ENCODE data around the gene DDR1.
"Not testable (repeated sequence)": the region's sequence is repeated elsewhere in the genome, so short reads cannot be mapped to it uniquely, and the experiment has no call there.

Gene DDR1

DNA sequence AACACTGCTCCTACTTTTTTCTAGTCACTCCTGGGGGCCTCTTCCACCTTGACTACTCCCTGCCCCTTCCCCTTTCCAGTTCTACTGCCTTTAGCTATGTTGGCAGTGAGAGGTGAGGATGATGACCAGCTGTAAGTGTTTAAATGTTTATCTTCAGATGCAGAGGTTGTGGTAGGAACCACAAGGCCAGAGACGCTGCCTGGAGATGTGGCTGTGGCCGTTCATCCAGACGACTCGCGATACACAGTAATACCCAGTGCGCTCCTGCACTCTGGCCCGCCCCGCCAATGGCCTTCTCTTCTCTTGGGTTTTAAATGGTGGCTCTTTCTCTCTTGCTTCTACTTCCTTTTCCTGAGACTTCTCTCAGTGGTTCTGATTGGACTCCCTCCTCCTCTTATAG, 34.4 kb downstream of the DDR1 start:
- Histone ChIP-seq H3K9me3 (no peaks in the 10 kb centered on the region), H3K36me3 (peaks cover 42 to 72% (median 60%) of the 10 kb centered on the region in 3 donors), H3K27ac (no peak overlapping the region), H3K27me3 (no peaks in the 10 kb centered on the region), H3K4me3 (no peak overlapping the region), H3K4me1 (peaks cover 0 to 21% (median 16%) of the 10 kb centered on the region in 4 donors)
- intact Hi-C loops (cut with DNase I; ENCODE audit: low total_unique reads) = no loop called here
- TF ChIP-seq, protein P1, sequence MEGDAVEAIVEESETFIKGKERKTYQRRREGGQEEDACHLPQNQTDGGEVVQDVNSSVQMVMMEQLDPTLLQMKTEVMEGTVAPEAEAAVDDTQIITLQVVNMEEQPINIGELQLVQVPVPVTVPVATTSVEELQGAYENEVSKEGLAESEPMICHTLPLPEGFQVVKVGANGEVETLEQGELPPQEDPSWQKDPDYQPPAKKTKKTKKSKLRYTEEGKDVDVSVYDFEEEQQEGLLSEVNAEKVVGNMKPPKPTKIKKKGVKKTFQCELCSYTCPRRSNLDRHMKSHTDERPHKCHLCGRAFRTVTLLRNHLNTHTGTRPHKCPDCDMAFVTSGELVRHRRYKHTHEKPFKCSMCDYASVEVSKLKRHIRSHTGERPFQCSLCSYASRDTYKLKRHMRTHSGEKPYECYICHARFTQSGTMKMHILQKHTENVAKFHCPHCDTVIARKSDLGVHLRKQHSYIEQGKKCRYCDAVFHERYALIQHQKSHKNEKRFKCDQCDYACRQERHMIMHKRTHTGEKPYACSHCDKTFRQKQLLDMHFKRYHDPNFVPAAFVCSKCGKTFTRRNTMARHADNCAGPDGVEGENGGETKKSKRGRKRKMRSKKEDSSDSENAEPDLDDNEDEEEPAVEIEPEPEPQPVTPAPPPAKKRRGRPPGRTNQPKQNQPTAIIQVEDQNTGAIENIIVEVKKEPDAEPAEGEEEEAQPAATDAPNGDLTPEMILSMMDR (IDR thresholded peaks at IDR 0.05) = no peak
- DNase-seq = no peak

DNA sequence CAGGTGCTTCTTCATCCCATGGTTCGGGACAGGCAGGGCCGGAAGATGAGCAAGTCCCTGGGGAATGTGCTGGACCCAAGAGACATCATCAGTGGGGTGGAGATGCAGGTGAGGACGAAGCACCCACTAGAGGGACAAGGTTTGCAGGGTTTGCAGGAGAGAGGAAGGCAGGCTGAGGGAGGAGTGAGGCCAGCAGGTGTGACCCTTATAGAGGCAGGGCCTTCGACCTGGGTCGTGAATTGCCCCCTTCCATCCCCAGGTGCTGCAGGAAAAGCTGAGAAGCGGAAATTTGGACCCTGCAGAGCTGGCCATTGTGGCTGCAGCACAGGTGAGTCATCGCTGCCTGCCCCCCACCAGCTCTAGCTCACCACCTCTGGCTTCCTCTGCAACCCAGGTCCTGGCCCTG, 38.1 kb downstream of the DDR1 start:
- no peak for DNase-seq
- Histone ChIP-seq H3K4me1 (peaks cover 0 to 6% (median 0%) of the 10 kb centered on the region in 4 donors), H3K36me3 (peaks cover 54 to 98% (median 86%) of the 10 kb centered on the region in 3 donors), H3K4me3 (no peak overlapping the region), H3K27ac (no peak overlapping the region), H3K27me3 (no peaks in the 10 kb centered on the region), H3K9me3 (no peaks in the 10 kb centered on the region)
- TF ChIP-seq, protein P1 (IDR thresholded peaks at IDR 0.05) = no peak
- intact Hi-C loops (cut with DNase I; ENCODE audit: low total_unique reads) = no loop called here

DNA sequence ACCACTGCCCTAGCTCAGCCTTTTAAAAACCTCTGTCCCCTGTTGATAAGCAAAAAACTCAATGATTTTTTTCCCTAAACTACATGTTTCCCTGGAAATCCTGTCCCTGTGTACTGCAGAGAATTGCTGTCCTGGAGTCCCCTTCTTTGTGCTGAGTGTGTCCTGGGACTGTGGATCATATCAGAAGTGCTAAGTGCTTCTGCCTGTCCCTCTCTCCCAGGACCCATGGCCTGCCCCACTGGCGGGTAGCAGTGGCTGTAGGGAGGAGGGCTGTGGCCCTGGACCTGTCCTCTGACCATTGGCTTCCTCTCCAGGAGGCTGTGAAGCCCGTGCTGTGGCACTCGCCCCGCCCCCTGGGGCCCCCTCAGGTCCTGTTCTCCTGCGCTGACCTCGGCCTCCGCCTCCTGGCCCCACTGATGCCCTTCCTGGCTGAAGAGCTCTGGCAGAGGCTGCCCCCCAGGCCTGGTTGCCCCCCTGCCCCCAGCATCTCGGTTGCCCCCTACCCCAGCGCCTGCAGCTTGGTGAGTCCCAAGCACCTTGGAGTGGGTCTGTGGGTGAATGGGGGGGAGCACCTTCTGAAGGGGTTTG, 39.8 kb downstream of the DDR1 start:
- intact Hi-C loops (cut with DNase I; ENCODE audit: low total_unique reads); H3K4me1 ChIP-seq; H3K4me3 ChIP-seq; H3K9me3 ChIP-seq; H3K27me3 ChIP-seq; H3K27ac ChIP-seq; DNase-seq: not testable (repeated sequence)
- H3K36me3 ChIP-seq = peaks cover 48 to 85% (median 80%) of the 10 kb centered on the region in 3 donors

DNA sequence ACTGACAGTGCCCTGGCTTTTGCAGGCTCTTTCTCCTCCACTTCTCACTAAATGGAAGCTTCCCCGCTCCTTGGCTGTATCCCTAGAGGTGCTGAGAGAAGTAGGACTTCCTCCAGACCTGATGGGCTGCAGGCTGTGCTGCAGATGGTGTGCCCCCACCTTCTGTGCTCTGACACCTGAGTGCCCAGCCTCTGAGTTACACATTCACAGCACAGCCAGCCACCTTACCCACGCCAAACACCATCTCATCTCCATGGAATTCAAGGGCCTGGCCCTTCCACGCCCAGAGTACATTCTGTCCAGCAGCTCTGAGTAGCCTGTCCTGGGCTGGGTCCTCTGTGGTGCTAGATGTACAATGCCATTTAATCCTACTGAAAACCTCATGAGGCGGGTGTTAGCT, 42.3 kb downstream of the DDR1 start:
- H3K9me3 ChIP-seq = peaks cover 0 to 9% (median 0%) of the 10 kb centered on the region in 3 donors
- TF ChIP-seq, protein P1 (IDR thresholded peaks at IDR 0.05) = no peak
- no peaks in the 10 kb centered on the region for H3K27me3 ChIP-seq
- H3K27ac ChIP-seq = no peak overlapping the region
- peaks cover 0 to 6% (median 0%) of the 10 kb centered on the region in 4 donors for H3K4me1 ChIP-seq
- H3K36me3 ChIP-seq = peaks cover 32 to 60% (median 57%) of the 10 kb centered on the region in 3 donors
- no peak overlapping the region for H3K4me3 ChIP-seq
- intact Hi-C loops (cut with DNase I; ENCODE audit: low total_unique reads) = no loop called here
- no peak for DNase-seq

DNA sequence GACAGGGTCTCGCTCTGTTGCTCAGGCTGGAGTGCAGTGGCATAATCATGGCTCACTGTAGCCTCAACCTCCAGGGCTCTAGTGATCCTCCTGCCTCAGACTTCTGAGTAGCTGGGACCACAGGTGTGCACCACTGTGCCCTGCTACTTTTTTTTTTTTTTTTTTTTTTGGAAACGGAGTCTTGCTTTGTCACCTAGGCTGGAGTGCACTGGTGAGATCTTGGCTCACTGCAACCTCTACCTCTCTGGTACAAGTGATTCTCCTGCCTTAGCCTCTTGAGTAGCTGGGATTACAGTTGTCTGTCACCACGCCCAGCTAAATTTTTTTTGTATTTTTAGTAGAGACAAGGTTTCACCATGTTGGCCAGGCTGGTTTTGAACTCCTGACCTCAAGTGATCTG, 42.8 kb downstream of the DDR1 start:
- DNase-seq; H3K4me1 ChIP-seq; H3K27ac ChIP-seq; H3K4me3 ChIP-seq; intact Hi-C loops (cut with DNase I; ENCODE audit: low total_unique reads); H3K27me3 ChIP-seq; H3K9me3 ChIP-seq: not testable (repeated sequence)
- peaks cover 30 to 55% (median 52%) of the 10 kb centered on the region in 3 donors for H3K36me3 ChIP-seq

DNA sequence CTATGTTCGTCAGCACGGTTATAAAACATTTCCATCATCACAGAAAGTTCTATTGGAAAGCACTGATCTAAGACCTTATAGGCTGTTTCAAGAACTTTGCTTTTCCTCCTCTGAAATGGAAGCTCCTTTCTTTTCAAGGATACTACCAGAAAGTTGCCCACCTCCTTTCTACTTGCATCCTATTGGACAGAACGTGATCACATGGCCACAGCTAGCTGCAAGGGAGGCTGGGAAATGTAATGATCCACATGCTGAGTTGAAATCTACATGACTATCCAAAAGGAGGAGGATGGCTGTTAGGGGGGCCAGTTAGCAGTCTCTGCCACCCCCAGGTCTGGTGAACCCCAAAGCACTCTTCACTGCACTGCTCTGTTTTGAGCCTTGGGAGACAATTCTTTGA, 44.4 kb downstream of the DDR1 start:
- H3K4me3 ChIP-seq = no peak overlapping the region
- peaks cover 0 to 9% (median 0%) of the 10 kb centered on the region in 3 donors for H3K9me3 ChIP-seq
- peaks cover 0 to 6% (median 0%) of the 10 kb centered on the region in 4 donors for H3K4me1 ChIP-seq
- no peaks in the 10 kb centered on the region for H3K27me3 ChIP-seq
- peaks cover 14 to 39% (median 36%) of the 10 kb centered on the region in 3 donors for H3K36me3 ChIP-seq
- intact Hi-C loops (cut with DNase I; ENCODE audit: low total_unique reads) = no loop called here
- TF ChIP-seq, protein P1 (IDR thresholded peaks at IDR 0.05) = no peak
- no peak for DNase-seq
- no peak overlapping the region for H3K27ac ChIP-seq

Measured in tibial artery (tissue), 4 donors.